Thoracic aorta (tissue), 2 donors: ENCODE data around the gene MICAL2. TPM values are rescaled to one million over a fixed set of nuclear protein-coding genes. Genes with fewer than 3 reads are reported as not detected.

Experiments used
- ATAC-seq: fragments of 150-250 bp; one replicate; pipeline ENCODE4 v1.8.0; 2017; ENCODE audit warnings: low read depth; ENCODE audit not compliant: insufficient number of reproducible peaks, low FRiP score
- DNase-seq: peaks from one replicate; pipeline ENCODE4 v3.0.0-alpha.2; 2020; ENCODE audit warnings: low spot score
- H3K27ac ChIP-seq, 2 donors: fragments of 200-600 bp; sonication (generic); 1 replicate in 1 of 2; 2 replicates in 1 of 2; pipeline ENCODE4 v1.5.1; 2016; ENCODE audit warnings: mild to moderate bottlenecking in 2 of 2, moderate library complexity in 2 of 2
- H3K27me3 ChIP-seq: fragments of 200-600 bp; sonication (generic); replicated peaks from 2 replicates; pipeline ENCODE4 v1.6.0; 2016; ENCODE audit warnings: mild to moderate bottlenecking; ENCODE audit not compliant: insufficient read depth
- H3K36me3 ChIP-seq: fragments of 200-600 bp; sonication (generic); one replicate; pipeline ENCODE4 v1.5.1; 2016
- H3K4me1 ChIP-seq, 2 donors: fragments of 200-600 bp; sonication (generic); 1 replicate in 1 of 2; 2 replicates in 1 of 2; pipeline versions ENCODE4 v1.5.1 to v1.6.0; 2016; ENCODE audit warnings: low read depth in 2 of 2, mild to moderate bottlenecking in 1 of 2; ENCODE audit not compliant: control insufficient read depth in 1 of 2
- H3K4me3 ChIP-seq: fragments of 200-600 bp; sonication (generic); 2 replicates; pipeline ENCODE4 v1.5.1; 2016; ENCODE audit warnings: mild to moderate bottlenecking
- H3K9me3 ChIP-seq: fragments of 200-600 bp; sonication (generic); 2 replicates; pipeline ENCODE4 v1.5.1; 2016
- CTCF ChIP-seq: fragments of 200-600 bp; sonication (generic); IDR thresholded peaks from one replicate; pipeline ENCODE4 v1.5.1; 2019; ENCODE audit warnings: antibody characterized with exemption
- total RNA-seq, 2 donors: library from RNA; depleted of rRNA; stranded (reverse); fragments of >200 nt; gene quantifications; one replicate each; pipeline versions ENCODE4 v1.1.0 to v1.2.3, GENCODE V29; 2016

The MICAL2 gene
- total RNA-seq, 2 donors from 2014 or later: 791 to 989 TPM

GRCh38 chr11:12193515-12194336 is 83.3 kb downstream of the MICAL2 start:
- Histone ChIP-seq H3K27me3 (no peaks in the 10 kb centered on the region), H3K27ac (peak overlapping the region in 1 of 2 donors; percentile 16), H3K4me1 (peaks cover 23 to 97% of the 10 kb centered on the region in 2 donors), H3K36me3 (peaks cover 10% of the 10 kb centered on the region), H3K9me3 (no peaks in the 10 kb centered on the region), H3K4me3 (no peak overlapping the region)
- DNase-seq (no peak), ATAC-seq (no peak)
- TF ChIP-seq CTCF: no peak

GRCh38 chr11:12195768-12196167 is 85.4 kb downstream of the MICAL2 start:
- Histone ChIP-seq H3K9me3 (no peaks in the 10 kb centered on the region), H3K4me3 (no peak overlapping the region), H3K27ac (peak overlapping the region; percentile 88 to 92), H3K36me3 (peaks cover 10% of the 10 kb centered on the region), H3K27me3 (no peaks in the 10 kb centered on the region), H3K4me1 (peaks cover 40 to 97% of the 10 kb centered on the region in 2 donors)
- ATAC-seq (no peak), DNase-seq (no peak)
- TF ChIP-seq CTCF: no peak

- peaks cover 10% of the 10 kb centered on the region for H3K36me3 ChIP-seq
- peaks cover 45 to 97% of the 10 kb centered on the region in 2 donors for H3K4me1 ChIP-seq
- ATAC-seq: no peak
- no peak for DNase-seq
- no peak for TF ChIP-seq CTCF
- H3K27ac ChIP-seq: peak overlapping the region; percentile 88 to 92
- H3K9me3 ChIP-seq: no peaks in the 10 kb centered on the region
- H3K27me3 ChIP-seq: no peaks in the 10 kb centered on the region
- no peak overlapping the region for H3K4me3 ChIP-seq
These were observed 85.9 kb downstream of the MICAL2 start for GRCh38 chr11:12196308-12196707.

GRCh38 chr11:12196872-12197271 is 86.5 kb downstream of the MICAL2 start:
- peak overlapping the region; percentile 88 to 92 for H3K27ac ChIP-seq
- no peak for TF ChIP-seq CTCF
- H3K27me3 ChIP-seq: no peaks in the 10 kb centered on the region
- H3K4me1 ChIP-seq: peaks cover 51 to 98% of the 10 kb centered on the region in 2 donors
- ATAC-seq: no peak
- no peaks in the 10 kb centered on the region for H3K9me3 ChIP-seq
- H3K4me3 ChIP-seq: no peak overlapping the region
- no peak for DNase-seq
- H3K36me3 ChIP-seq: peaks cover 10% of the 10 kb centered on the region

GRCh38 chr11:12198251-12199222 is 88.1 kb downstream of the MICAL2 start:
- ATAC-seq: no peak
- TF ChIP-seq CTCF: no peak
- Histone ChIP-seq H3K4me3 (no peak overlapping the region), H3K4me1 (peaks cover 55 to 98% of the 10 kb centered on the region in 2 donors), H3K36me3 (peaks cover 14% of the 10 kb centered on the region), H3K27me3 (no peaks in the 10 kb centered on the region), H3K9me3 (no peaks in the 10 kb centered on the region), H3K27ac (peak overlapping the region; percentile 88 to 92)
- DNase-seq: no peak
